Spleen (tissue), 7 donors: ENCODE data around the gene ITGB2.

Source experiments
- CTCF ChIP-seq, 11 experiments: fragments of 200-600 bp in 7 of 11; fragments of 450-650 bp in 4 of 11; sonication (generic) in 4 of 11; IDR thresholded peaks in 8 of 11; conservative IDR thresholded peaks in 3 of 11; 1 replicate in 7 of 11; 2 replicates in 4 of 11; pipeline versions ENCODE4 v1.4.0 to v1.8.0; 2016 to 2021; ENCODE audit warnings: antibody characterized with exemption in 11 of 11, inconsistent platforms in 4 of 11, mild to moderate bottlenecking in 1 of 11
- POLR2A ChIP-seq, 3 donors: fragments of 450-650 bp; IDR thresholded peaks; one replicate each; pipeline ENCODE4 v1.5.1; 2017; ENCODE audit warnings: antibody characterized with exemption in 3 of 3, mild to moderate bottlenecking in 1 of 3
- donor health status: DM: no; HTN: no; CAD: no; lungs with moderate emphysema.
- donor health status: DM: no; HTN: no; CAD: no.
- donor health status: DM: no; HTN: no; CAD: no.

- TF ChIP-seq CTCF (IDR thresholded peaks at IDR 0.05 in 8 of 11, conservative IDR thresholded peaks at IDR 0.05 in 3 of 11) (no peak), POLR2A (IDR thresholded peaks at IDR 0.05) (no peak)
Measured at GRCh38 chr21:44909719-44910118, 11.0 kb downstream of the ITGB2 start.
